ENCODE measurements around the gene PLCB3.

- TF ChIP-seq CTCF (conservative IDR thresholded peaks at IDR 0.05; ENCODE audit: low read depth, low read length) (no peak), EZH2 (IDR thresholded peaks at IDR 0.05; ENCODE audit: low read length, unreplicated experiment) (no peak)
Observed at GRCh38 chr11:64220271-64220670, 31.1 kb upstream of the PLCB3 start.
